Activated CD4-positive, alpha-beta T cell treated with anti-CD3 and anti-CD28 coated beads for 48 hours (primary cell): Measurements from ENCODE around the gene C11orf68.
A peak's percentile ranks its signal among the peaks of the same experiment; 100 is the strongest.

Source experiments
- DNase-seq: peaks from one replicate; pipeline ENCODE4 v3.0.0-alpha.2; 2020

C11orf68 gene

GRCh38 chr11:65911682-65912568 lies 6.9 kb downstream of the C11orf68 start:
- no peak for DNase-seq

GRCh38 chr11:65907878-65908277 lies 11.0 kb downstream of the C11orf68 start:
- DNase-seq = no peak

GRCh38 chr11:65906602-65907001 lies 12.3 kb downstream of the C11orf68 start:
- no peak for DNase-seq

GRCh38 chr11:65903715-65904114 lies 15.1 kb downstream of the C11orf68 start:
- DNase-seq = no peak

- no peak for DNase-seq
These were observed 15.8 kb downstream of the C11orf68 start for GRCh38 chr11:65903068-65903481.

- DNase-seq = no peak
These were observed 18.0 kb downstream of the C11orf68 start for GRCh38 chr11:65900899-65901180.

- peak; percentile 96 for DNase-seq
These were observed 18.6 kb downstream of the C11orf68 start, which contains the start of gene FOSL1 for GRCh38 chr11:65900125-65900898. Gene FOSL1, minus strand, starts transcription at chr11:65900388. Its CDS starts 49 bp downstream, at chr11:65900339.

GRCh38 chr11:65899356-65900124 lies 19.3 kb downstream of the C11orf68 start:
- DNase-seq = peak; percentile 87

- DNase-seq = no peak
These were observed 20.1 kb downstream of the C11orf68 start for GRCh38 chr11:65898656-65899355.

- DNase-seq = no peak
These were observed 21.8 kb downstream of the C11orf68 start for GRCh38 chr11:65897020-65897471.

GRCh38 chr11:65896034-65896999 lies 22.5 kb downstream of the C11orf68 start:
- DNase-seq = peak; percentile 35

- DNase-seq = peak; percentile 4
These were observed 23.3 kb downstream of the C11orf68 start for GRCh38 chr11:65895482-65895981.

GRCh38 chr11:65894034-65894591 lies 24.7 kb downstream of the C11orf68 start:
- DNase-seq = peak; percentile 51

- DNase-seq = peak; percentile 23
These were observed 26.1 kb downstream of the C11orf68 start for GRCh38 chr11:65892661-65893317.

- DNase-seq = peak; percentile 67
These were observed 26.7 kb downstream of the C11orf68 start for GRCh38 chr11:65892137-65892540.

- peak; percentile 54 for DNase-seq
These were observed 27.4 kb downstream of the C11orf68 start for GRCh38 chr11:65891219-65892136.

- peak; percentile 99 for DNase-seq
These were observed 28.3 kb downstream of the C11orf68 start, which contains the start of gene CCDC85B for GRCh38 chr11:65890324-65891218. Gene CCDC85B, plus strand, starts transcription at chr11:65890673. Its CDS starts 111 bp downstream, at chr11:65890784.
